H9 (cell line): ENCODE results near the gene BICDL2. TPM values are rescaled to one million over a fixed set of nuclear protein-coding genes. Genes with fewer than 3 reads are reported as not detected.

Experiments
- DNase-seq: peaks from one replicate; pipeline ENCODE4 v3.0.0-alpha.2; 2017
- H2AFZ ChIP-seq: one replicate; pipeline ENCODE4 v1.6.1; 2013; ENCODE audit warnings: mild to moderate bottlenecking, low read length, control low read depth, moderate library complexity
- H2AK5ac ChIP-seq: 2 replicates; pipeline ENCODE4 v1.6.1; 2013; ENCODE audit warnings: low read length, control low read depth, mixed read lengths; ENCODE audit not compliant: insufficient read length
- H2BK120ac ChIP-seq: one replicate; pipeline ENCODE4 v1.6.1; 2013; ENCODE audit warnings: low read depth, mild to moderate bottlenecking, low read length, control low read depth, inconsistent platforms; ENCODE audit not compliant: poor library complexity, severe bottlenecking
- H2BK12ac ChIP-seq: 2 replicates; pipeline ENCODE4 v1.6.1; 2013; ENCODE audit warnings: low read length, control low read depth, mixed read lengths, low read depth; ENCODE audit not compliant: insufficient read length
- H2BK15ac ChIP-seq: 2 replicates; pipeline ENCODE4 v1.6.1; 2013; ENCODE audit warnings: low read depth, low read length, control low read depth
- H2BK20ac ChIP-seq: one replicate; pipeline ENCODE4 v1.6.1; 2013; ENCODE audit warnings: low read depth, mild to moderate bottlenecking, low read length, control low read depth, inconsistent platforms; ENCODE audit not compliant: poor library complexity, severe bottlenecking
- H2BK5ac ChIP-seq: 2 replicates; pipeline ENCODE4 v1.6.1; 2013; ENCODE audit warnings: low read length, control low read depth, mixed read lengths; ENCODE audit not compliant: insufficient read length
- H3K14ac ChIP-seq: 2 replicates; pipeline ENCODE4 v1.6.1; 2013; ENCODE audit warnings: low read length, control low read depth; ENCODE audit not compliant: insufficient read depth
- H3K18ac ChIP-seq: 2 replicates; pipeline ENCODE4 v1.6.1; 2013; ENCODE audit warnings: low read depth, mild to moderate bottlenecking, mixed read lengths, low read length, control low read depth; ENCODE audit not compliant: insufficient read length
- H3K23ac ChIP-seq: 2 replicates; pipeline ENCODE4 v1.6.1; 2013; ENCODE audit warnings: low read length, control low read depth, mixed read lengths, low read depth; ENCODE audit not compliant: insufficient read length
- H3K23me2 ChIP-seq: 2 replicates; pipeline ENCODE4 v1.6.1; 2013; ENCODE audit warnings: low read depth, mild to moderate bottlenecking, mixed read lengths, low read length, control low read depth; ENCODE audit not compliant: insufficient read length, poor library complexity, severe bottlenecking
- H3K27ac ChIP-seq: 2 replicates; pipeline ENCODE4 v1.5.1; 2013; ENCODE audit warnings: low read length, control low read depth, mixed read lengths, low read depth; ENCODE audit not compliant: insufficient read length
- H3K27me3 ChIP-seq: 2 replicates; pipeline ENCODE4 v1.6.1; 2013; ENCODE audit warnings: low read length, control low read depth, inconsistent platforms; ENCODE audit not compliant: insufficient read depth
- H3K4ac ChIP-seq: 2 replicates; pipeline ENCODE4 v1.6.1; 2013; ENCODE audit warnings: low read depth, mild to moderate bottlenecking, control low read depth, inconsistent platforms, low read length, moderate library complexity
- H3K4me1 ChIP-seq: 2 replicates; pipeline ENCODE4 v1.6.1; 2013; ENCODE audit warnings: low read length, control low read depth, inconsistent platforms; ENCODE audit not compliant: insufficient read depth
- H3K4me2 ChIP-seq: 2 replicates; pipeline ENCODE4 v1.6.1; 2013; ENCODE audit warnings: low read length, control low read depth, mixed read lengths; ENCODE audit not compliant: insufficient read length, insufficient read depth
- H3K56ac ChIP-seq: 2 replicates; pipeline ENCODE4 v1.6.1; 2013; ENCODE audit warnings: low read depth, mild to moderate bottlenecking, mixed read lengths, low read length, control low read depth; ENCODE audit not compliant: insufficient read length
- H3K79me1 ChIP-seq: 2 replicates; pipeline ENCODE4 v1.6.1; 2013; ENCODE audit warnings: low read depth, mild to moderate bottlenecking, moderate library complexity, low read length, control low read depth, inconsistent platforms; ENCODE audit not compliant: insufficient read depth, poor library complexity, severe bottlenecking
- H3K79me2 ChIP-seq: 2 replicates; pipeline ENCODE4 v1.6.1; 2013; ENCODE audit warnings: low read length, control low read depth, inconsistent platforms; ENCODE audit not compliant: insufficient read depth
- H3K9ac ChIP-seq: 2 replicates; pipeline ENCODE4 v1.6.1; 2013; ENCODE audit warnings: low read length, control low read depth, mixed read lengths; ENCODE audit not compliant: insufficient read length; ENCODE audit errors: extremely low read depth
- H3K9me3 ChIP-seq: one replicate; pipeline ENCODE4 v1.6.1; 2013; ENCODE audit warnings: low read depth, low read length, inconsistent platforms; ENCODE audit not compliant: control insufficient read depth
- H3T11ph ChIP-seq: one replicate; pipeline ENCODE4 v1.6.1; 2013; ENCODE audit warnings: mild to moderate bottlenecking, low read length, control low read depth, inconsistent platforms
- H4K20me1 ChIP-seq: one replicate; pipeline ENCODE4 v1.6.1; 2013; ENCODE audit not compliant: control insufficient read depth, insufficient read length, insufficient read depth
- H4K5ac ChIP-seq: 2 replicates; pipeline ENCODE4 v1.6.1; 2013; ENCODE audit warnings: low read depth, mild to moderate bottlenecking, mixed read lengths, low read length, control low read depth; ENCODE audit not compliant: insufficient read length
- H4K8ac ChIP-seq: replicated peaks from 2 replicates; pipeline ENCODE4 v1.6.1; 2013; ENCODE audit warnings: low read length, control low read depth, mixed read lengths, low read depth; ENCODE audit not compliant: insufficient read length
- H4K91ac ChIP-seq: 2 replicates; pipeline ENCODE4 v1.6.1; 2013; ENCODE audit warnings: low read depth, mild to moderate bottlenecking, moderate library complexity, mixed read lengths, low read length, control low read depth; ENCODE audit not compliant: insufficient read length
- H3K27ac Mint-ChIP-seq, 3 experiments: 2 replicates in 2 of 3; 3 replicates in 1 of 3; pipeline ENCODE4 v1.8.0; 2020 to 2021; ENCODE audit warnings: mixed read lengths in 3 of 3, mild to moderate bottlenecking in 1 of 3, moderate library complexity in 1 of 3
- H3K27me3 Mint-ChIP-seq: 2 replicates; pipeline ENCODE4 v1.8.0; 2021; ENCODE audit warnings: low read depth, mild to moderate bottlenecking, moderate library complexity, mixed read lengths
- H3K36me3 Mint-ChIP-seq, 3 experiments: 2 replicates in 2 of 3; 3 replicates in 1 of 3; pipeline ENCODE4 v1.8.0; 2020 to 2021; ENCODE audit warnings: low read depth in 3 of 3, mixed read lengths in 3 of 3; ENCODE audit not compliant: insufficient read depth in 1 of 3
- H3K4me1 Mint-ChIP-seq, 2 experiments: 2 replicates each; pipeline ENCODE4 v1.8.0; 2020; ENCODE audit warnings: mixed read lengths in 2 of 2
- H3K4me3 Mint-ChIP-seq, 2 experiments: 2 replicates in 1 of 2; 3 replicates in 1 of 2; pipeline ENCODE4 v1.8.0; 2020 to 2021; ENCODE audit warnings: mild to moderate bottlenecking in 2 of 2, mixed read lengths in 2 of 2, moderate library complexity in 1 of 2
- H3K9me3 Mint-ChIP-seq, 2 experiments: 2 replicates in 1 of 2; 3 replicates in 1 of 2; pipeline ENCODE4 v1.8.0; 2020; ENCODE audit warnings: mild to moderate bottlenecking in 2 of 2, mixed read lengths in 2 of 2, moderate library complexity in 1 of 2
- WGBS: extraction: QIAGEN DNeasy Blood & Tissue Kit; methylation state at CpG from one replicate; pipeline ENCODE4 v1.1.7; 2013; ENCODE audit warnings: missing lambda C conversion rate, low lambda C conversion rate, mixed read lengths; ENCODE audit not compliant: insufficient read length; ENCODE audit errors: extremely low coverage; 5-methylcytosine and 5-hydroxymethylcytosine counted together
- total RNA-seq: library from RNA; stranded (reverse); gene quantifications from 2 replicates; pipeline ENCODE4 v1.2.1, GENCODE V29; 2021
- TF ChIP-seq, protein P1 (sequence below): fragments of 200-600 bp; sonication (generic); conservative IDR thresholded peaks from 3 replicates; pipeline ENCODE4 v1.8.0; 2021; ENCODE audit warnings: antibody characterized with exemption, mild to moderate bottlenecking

BICDL2 gene
- total RNA-seq, 1 experiment from 2014 or later, result 13.5 TPM

DNA sequence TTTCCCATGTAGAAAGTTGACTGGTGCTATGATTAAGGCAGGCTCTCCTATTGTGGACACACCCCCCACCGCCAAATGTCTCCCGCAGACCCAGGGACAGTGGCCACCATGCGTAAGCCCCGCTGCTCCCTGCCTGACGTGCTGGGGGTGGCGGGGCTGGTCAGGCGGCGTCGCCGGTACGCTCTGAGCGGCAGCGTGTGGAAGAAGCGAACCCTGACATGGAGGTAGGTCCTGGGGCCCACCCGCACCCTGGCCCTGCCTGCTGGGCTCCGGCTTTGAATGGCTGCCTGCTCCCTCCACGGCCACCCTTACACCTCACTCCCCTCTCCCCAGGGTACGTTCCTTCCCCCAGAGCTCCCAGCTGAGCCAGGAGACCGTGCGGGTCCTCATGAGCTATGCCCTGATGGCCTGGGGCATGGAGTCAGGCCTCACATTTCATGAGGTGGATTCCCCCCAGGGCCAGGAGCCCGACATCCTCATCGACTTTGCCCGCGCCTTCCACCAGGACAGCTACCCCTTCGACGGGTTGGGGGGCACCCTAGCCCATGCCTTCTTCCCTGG, 13.3 kb upstream of the BICDL2 start:
- no peaks in the 10 kb centered on the region for H3K4me1 ChIP-seq
- no peak overlapping the region for H3K9ac ChIP-seq
- H2BK15ac ChIP-seq, result no peak overlapping the region
- peaks cover 18 to 41% (median 25%) of the 10 kb centered on the region in 3 experiments for H3K36me3 Mint-ChIP-seq
- H4K20me1 ChIP-seq, result no peaks in the 10 kb centered on the region
- H3K27ac Mint-ChIP-seq, result no peak overlapping the region
- H3K27ac ChIP-seq, result no peak overlapping the region
- H3K79me2 ChIP-seq, result no peaks in the 10 kb centered on the region
- no peak overlapping the region for H3K14ac ChIP-seq
- H4K8ac ChIP-seq, result no peak overlapping the region
- H2AFZ ChIP-seq, result no peak overlapping the region
- H3K4me1 Mint-ChIP-seq, result peaks cover 8 to 15% of the 10 kb centered on the region in 2 experiments
- H3K56ac ChIP-seq, result no peak overlapping the region
- H3K79me1 ChIP-seq, result no peaks in the 10 kb centered on the region
- H3K23ac ChIP-seq, result no peak overlapping the region
- TF ChIP-seq, protein P1, sequence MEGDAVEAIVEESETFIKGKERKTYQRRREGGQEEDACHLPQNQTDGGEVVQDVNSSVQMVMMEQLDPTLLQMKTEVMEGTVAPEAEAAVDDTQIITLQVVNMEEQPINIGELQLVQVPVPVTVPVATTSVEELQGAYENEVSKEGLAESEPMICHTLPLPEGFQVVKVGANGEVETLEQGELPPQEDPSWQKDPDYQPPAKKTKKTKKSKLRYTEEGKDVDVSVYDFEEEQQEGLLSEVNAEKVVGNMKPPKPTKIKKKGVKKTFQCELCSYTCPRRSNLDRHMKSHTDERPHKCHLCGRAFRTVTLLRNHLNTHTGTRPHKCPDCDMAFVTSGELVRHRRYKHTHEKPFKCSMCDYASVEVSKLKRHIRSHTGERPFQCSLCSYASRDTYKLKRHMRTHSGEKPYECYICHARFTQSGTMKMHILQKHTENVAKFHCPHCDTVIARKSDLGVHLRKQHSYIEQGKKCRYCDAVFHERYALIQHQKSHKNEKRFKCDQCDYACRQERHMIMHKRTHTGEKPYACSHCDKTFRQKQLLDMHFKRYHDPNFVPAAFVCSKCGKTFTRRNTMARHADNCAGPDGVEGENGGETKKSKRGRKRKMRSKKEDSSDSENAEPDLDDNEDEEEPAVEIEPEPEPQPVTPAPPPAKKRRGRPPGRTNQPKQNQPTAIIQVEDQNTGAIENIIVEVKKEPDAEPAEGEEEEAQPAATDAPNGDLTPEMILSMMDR, result no peak
- H3K4me3 Mint-ChIP-seq, result no peak overlapping the region
- no peak overlapping the region for H2BK20ac ChIP-seq
- no peak overlapping the region for H2BK120ac ChIP-seq
- H3K9me3 ChIP-seq, result no peaks in the 10 kb centered on the region
- H3K4me2 ChIP-seq, result no peak overlapping the region
- no peak overlapping the region for H2AK5ac ChIP-seq
- H2BK5ac ChIP-seq, result no peak overlapping the region
- H3K27me3 Mint-ChIP-seq, result peaks cover 62% of the 10 kb centered on the region
- peaks cover 2% of the 10 kb centered on the region; the same call in 1 of the 2 replicates for H3K27me3 ChIP-seq
- DNase-seq, result no peak
- H3K9me3 Mint-ChIP-seq, result no peaks in the 10 kb centered on the region; a peak in 2 of 5 replicates
- no peak overlapping the region for H3T11ph ChIP-seq
- H3K23me2 ChIP-seq, result peaks cover 20% of the 10 kb centered on the region
- H3K4ac ChIP-seq, result no peak overlapping the region
- H3K18ac ChIP-seq, result no peak overlapping the region
- no peak overlapping the region for H4K5ac ChIP-seq
- H4K91ac ChIP-seq, result no peak overlapping the region
- WGBS, result no CpG with 5 or more reads among the region's 26 CpGs
- no peak overlapping the region for H2BK12ac ChIP-seq
